Measurements from ENCODE around the gene FARS2. TPM values are rescaled to one million over a fixed set of nuclear protein-coding genes. Genes with fewer than 3 reads are reported as not detected.

FARS2 gene
- total RNA-seq, 1 experiment from 2014 or later = 13.8 TPM

- Histone ChIP-seq H3K27ac (ENCODE audit: low read depth, low read length) (no peak overlapping the region), H3K27me3 (ENCODE audit: insufficient read depth, low read length) (no peaks in the 10 kb centered on the region), H2AFZ (ENCODE audit: low read depth, low read length, poor library complexity, severe bottlenecking) (no peak overlapping the region), H3K4me1 (ENCODE audit: control insufficient read depth in 1 of 2, insufficient read depth in 2 of 2, low read length in 2 of 2) (no peaks in the 10 kb centered on the region), H3K36me3 (ENCODE audit: control insufficient read depth in 1 of 2, insufficient read depth in 2 of 2, low read length in 2 of 2) (no peaks in the 10 kb centered on the region), H4K20me1 (ENCODE audit: insufficient read depth) (no peaks in the 10 kb centered on the region), H3K9me3 (ENCODE audit: control insufficient read depth in 1 of 2, insufficient read depth in 1 of 2, low read depth in 1 of 2, low read length in 2 of 2) (no peaks in the 10 kb centered on the region), H3K4me3 (replicated peaks in 1 of 2; ENCODE audit: low read depth in 1 of 2, low read length in 2 of 2) (no peak overlapping the region), H3K79me2 (ENCODE audit: insufficient read depth, low read length) (peaks cover 19% of the 10 kb centered on the region), H3K9me2 (ENCODE audit: insufficient read depth) (no peaks in the 10 kb centered on the region), H3K9ac (ENCODE audit: low read length) (no peak overlapping the region), H3K4me2 (ENCODE audit: low read length) (no peak overlapping the region)
- ChIA-PET RAD21 (ENCODE audit: low non-redundant PET in 1 of 2, low total read pairs in 2 of 2, uncharacterized antibody in 2 of 2, unreplicated experiment in 2 of 2) (no interaction called here), CTCF (interaction anchor here (1.3 kb wide), 1 partner anchor 15 kb away, joined by 3 read pairs; no protein-coding TSS in a partner anchor), POLR2A (no interaction called here)
- ATAC-seq (no peak), DNase-seq (ENCODE audit: low read depth, low spot score) (no peak)
- TF ChIP-seq SIN3A (IDR thresholded peaks at IDR 0.05; ENCODE audit: low read depth) = no peak
- TF ChIP-seq REST (IDR thresholded peaks at IDR 0.05; ENCODE audit: low read depth) = no peak
- no peak for TF ChIP-seq CTCF (IDR thresholded peaks at IDR 0.05 in 2 of 3, conservative IDR thresholded peaks at IDR 0.05 in 1 of 3; ENCODE audit: borderline replicate concordance in 1 of 3, insufficient read depth in 1 of 3, low read depth in 2 of 3, low read length in 2 of 3)
- TF ChIP-seq RAD21 (IDR thresholded peaks at IDR 0.05; ENCODE audit: low read depth) = no peak
- TF ChIP-seq ZFX (IDR thresholded peaks at IDR 0.05) = no peak
- TF ChIP-seq MAX (IDR thresholded peaks at IDR 0.05) = no peak
- TF ChIP-seq CEBPB (IDR thresholded peaks at IDR 0.05; ENCODE audit: low read depth) = no peak
- no peak for TF ChIP-seq ZNF274 (IDR thresholded peaks at IDR 0.05; ENCODE audit: low read depth, low read length)
- no peak for TF ChIP-seq CBX3 (IDR thresholded peaks at IDR 0.05; ENCODE audit: low read depth)
- TF ChIP-seq FOSL1 (IDR thresholded peaks at IDR 0.05; ENCODE audit: low read depth) = no peak
- no peak for TF ChIP-seq POLR2A (IDR thresholded peaks at IDR 0.05; ENCODE audit: borderline replicate concordance, extremely low read depth, insufficient read depth, insufficient read length)
- no peak for TF ChIP-seq EZH2 (IDR thresholded peaks at IDR 0.05)
- no peak for TF ChIP-seq SRF (IDR thresholded peaks at IDR 0.05; ENCODE audit: low read depth)
- TF ChIP-seq POLR2AphosphoS5 (IDR thresholded peaks at IDR 0.05; ENCODE audit: low read depth, low read length) = no peak
- TF ChIP-seq ELF1 (IDR thresholded peaks at IDR 0.05; ENCODE audit: borderline replicate concordance, low read depth) = no peak
- no peak for TF ChIP-seq TCF7L2 (IDR thresholded peaks at IDR 0.05; ENCODE audit: borderline replicate concordance, extremely low read depth, insufficient read depth, insufficient read length)
- BruUV-seq (replicated peaks) = no TSS peak
- intact Hi-C loops (cut with micrococcal nuclease) = no loop called here
These were observed 31.2 kb upstream of the FARS2 start for GRCh38 chr6:5230081-5230480.

All from HCT116 (cell line).